Adipocyte (in vitro differentiated cells): Measurements from ENCODE around the gene PDE6H.
A peak's percentile ranks its signal among the peaks of the same experiment; 100 is the strongest.

ENCODE experiments used
- DNase-seq: peaks from one replicate; pipeline ENCODE4 v3.0.0-alpha.2; 2015; ENCODE audit warnings: low read depth
- H3K27me3 ChIP-seq: replicated peaks from 2 replicates; pipeline ENCODE4 v1.7.0; 2013; ENCODE audit warnings: mild to moderate bottlenecking, low read length, moderate library complexity; ENCODE audit not compliant: control insufficient read depth, insufficient read depth
- H3K36me3 ChIP-seq: 2 replicates; pipeline ENCODE4 v1.7.0; 2013; ENCODE audit warnings: low read length, mild to moderate bottlenecking, moderate library complexity; ENCODE audit not compliant: control insufficient read depth, insufficient read depth, severe bottlenecking
- H3K4me1 ChIP-seq: 2 replicates; pipeline ENCODE4 v1.7.0; 2013; ENCODE audit warnings: mild to moderate bottlenecking, low read length, moderate library complexity; ENCODE audit not compliant: control insufficient read depth, insufficient read depth
- H3K4me3 ChIP-seq: 2 replicates; pipeline ENCODE4 v1.7.0; 2013; ENCODE audit warnings: mild to moderate bottlenecking, low read length, moderate library complexity
- H3K9ac ChIP-seq: 2 replicates; pipeline ENCODE4 v1.7.0; 2013; ENCODE audit warnings: mild to moderate bottlenecking, low read length, moderate library complexity
- H3K9me3 ChIP-seq: 2 replicates; pipeline ENCODE4 v1.7.0; 2013; ENCODE audit warnings: mild to moderate bottlenecking, low read length, moderate library complexity; ENCODE audit not compliant: control insufficient read depth

PDE6H gene

DNA sequence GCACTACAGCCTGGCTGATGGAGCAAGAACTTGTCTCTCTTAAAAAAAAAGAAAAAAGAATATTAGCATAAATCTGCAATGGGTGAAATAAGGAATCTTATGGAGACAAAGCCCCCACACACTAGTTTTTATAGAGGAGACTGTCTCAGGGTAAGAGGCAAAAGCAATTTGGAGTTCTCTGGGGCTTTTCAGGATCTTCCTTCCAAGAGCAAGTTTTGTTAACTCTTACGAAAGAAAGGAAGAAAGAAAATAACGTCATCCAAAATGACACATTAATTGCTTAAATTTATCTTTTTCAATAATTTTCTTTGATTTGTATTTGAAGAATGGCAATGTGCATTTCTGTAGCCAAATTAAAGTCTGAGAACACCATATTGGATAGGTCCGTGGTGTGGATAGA, 3.8 kb downstream of the PDE6H start:
- Histone ChIP-seq H3K4me3 (no peak overlapping the region), H3K36me3 (no peaks in the 10 kb centered on the region), H3K4me1 (peaks cover 10% of the 10 kb centered on the region), H3K27me3 (no peaks in the 10 kb centered on the region), H3K9me3 (no peaks in the 10 kb centered on the region), H3K9ac (no peak overlapping the region)
- no peak for DNase-seq

DNA sequence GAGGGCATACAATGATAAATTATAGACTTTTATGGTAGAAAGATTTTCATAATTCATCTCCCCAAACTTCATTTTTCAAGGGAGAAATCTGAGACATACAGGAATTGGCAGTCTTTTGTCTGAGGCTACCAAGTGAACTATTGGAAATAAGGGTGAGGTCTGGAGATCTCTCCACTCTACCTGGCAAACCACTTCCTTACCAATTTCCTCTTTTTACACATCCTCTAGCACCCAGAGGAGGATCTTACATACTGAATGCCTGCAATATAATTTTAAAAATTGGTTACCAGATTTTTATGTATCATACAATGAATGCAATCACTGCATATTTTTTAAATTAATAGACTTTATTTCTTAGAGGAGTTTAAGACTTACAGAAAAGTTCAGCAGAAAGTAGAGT, 6.6 kb downstream of the PDE6H start:
- H3K27me3 ChIP-seq: no peaks in the 10 kb centered on the region
- no peaks in the 10 kb centered on the region for H3K36me3 ChIP-seq
- no peak for DNase-seq
- peaks cover 31% of the 10 kb centered on the region for H3K4me1 ChIP-seq
- H3K9ac ChIP-seq: no peak overlapping the region
- H3K9me3 ChIP-seq: no peaks in the 10 kb centered on the region
- H3K4me3 ChIP-seq: no peak overlapping the region

DNA sequence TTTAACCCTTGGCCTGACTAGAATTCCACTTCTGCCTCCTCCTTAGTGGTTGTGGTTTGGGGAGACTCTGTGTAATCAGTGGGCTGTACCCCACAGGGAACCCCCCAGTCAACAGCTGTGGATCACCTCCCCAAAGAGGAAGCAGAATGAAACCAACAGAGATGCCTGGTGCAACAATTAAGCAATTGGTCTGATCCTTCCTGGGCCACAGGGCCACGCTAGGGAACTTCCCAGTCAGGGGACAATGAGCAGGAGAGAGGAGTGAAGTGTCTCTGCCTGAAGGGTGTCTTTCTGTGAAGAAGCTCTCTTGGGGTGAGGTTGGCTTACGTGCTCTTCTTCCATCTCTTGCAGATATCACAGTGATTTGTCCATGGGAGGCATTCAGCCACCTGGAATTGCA, 8.2 kb downstream of the PDE6H start:
- Histone ChIP-seq H3K4me3 (no peak overlapping the region), H3K9ac (no peak overlapping the region), H3K9me3 (no peaks in the 10 kb centered on the region), H3K27me3 (no peaks in the 10 kb centered on the region), H3K4me1 (peaks cover 41% of the 10 kb centered on the region), H3K36me3 (no peaks in the 10 kb centered on the region)
- no peak for DNase-seq

DNA sequence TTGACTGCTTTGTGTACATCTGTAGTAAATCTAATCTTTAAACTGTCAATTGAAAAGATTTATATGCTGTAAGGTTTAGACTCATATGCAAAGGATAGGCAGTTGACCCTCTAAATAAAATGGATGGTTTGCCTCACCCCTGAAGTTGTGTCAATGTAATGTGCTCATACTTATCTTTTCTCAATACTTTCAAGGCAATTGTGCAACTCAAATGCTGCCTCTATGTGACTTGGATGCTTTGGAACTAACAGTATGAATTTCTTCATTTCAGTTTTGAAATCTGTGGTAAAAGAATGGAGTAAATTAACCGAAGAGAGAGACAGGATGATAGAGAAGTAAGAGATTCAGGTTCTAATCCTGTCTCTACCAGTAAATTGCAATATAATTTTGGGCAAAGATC, 9.7 kb downstream of the PDE6H start:
- Histone ChIP-seq H3K9me3 (no peaks in the 10 kb centered on the region), H3K36me3 (no peaks in the 10 kb centered on the region), H3K4me1 (peaks cover 35% of the 10 kb centered on the region), H3K9ac (peak overlapping the region; percentile 43), H3K4me3 (peak overlapping the region; percentile 42), H3K27me3 (no peaks in the 10 kb centered on the region)
- peak; percentile 27 for DNase-seq

- H3K4me1 ChIP-seq: peaks cover 35% of the 10 kb centered on the region
- peak overlapping the region; percentile 42 for H3K4me3 ChIP-seq
- DNase-seq: no peak
- no peaks in the 10 kb centered on the region for H3K9me3 ChIP-seq
- H3K27me3 ChIP-seq: no peaks in the 10 kb centered on the region
- no peaks in the 10 kb centered on the region for H3K36me3 ChIP-seq
- H3K9ac ChIP-seq: peak overlapping the region; percentile 43
Measured at GRCh38 chr12:14982991-14983390, 10.1 kb downstream of the PDE6H start.

DNA sequence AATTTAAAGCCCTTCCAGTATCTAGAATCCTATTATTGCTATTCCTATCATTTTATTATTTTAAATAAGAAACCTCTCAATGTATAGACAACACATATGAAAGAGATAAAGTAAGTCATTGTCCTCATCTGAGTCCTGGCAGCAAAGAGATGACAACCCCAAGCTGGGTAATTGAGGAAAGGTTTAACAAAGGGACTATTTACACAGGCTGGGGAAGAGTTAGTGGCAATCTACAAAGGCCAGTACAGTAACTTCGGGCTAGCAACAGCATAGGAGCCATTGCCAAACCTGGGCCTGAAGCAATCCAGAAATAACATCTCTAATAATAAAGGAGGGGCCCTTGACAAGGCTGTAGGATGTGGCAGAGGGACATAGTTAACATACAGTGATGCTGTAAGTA, 11.2 kb downstream of the PDE6H start:
- Histone ChIP-seq H3K36me3 (no peaks in the 10 kb centered on the region), H3K4me3 (no peak overlapping the region), H3K9me3 (no peaks in the 10 kb centered on the region), H3K27me3 (no peaks in the 10 kb centered on the region), H3K9ac (no peak overlapping the region), H3K4me1 (peaks cover 35% of the 10 kb centered on the region)
- no peak for DNase-seq

DNA sequence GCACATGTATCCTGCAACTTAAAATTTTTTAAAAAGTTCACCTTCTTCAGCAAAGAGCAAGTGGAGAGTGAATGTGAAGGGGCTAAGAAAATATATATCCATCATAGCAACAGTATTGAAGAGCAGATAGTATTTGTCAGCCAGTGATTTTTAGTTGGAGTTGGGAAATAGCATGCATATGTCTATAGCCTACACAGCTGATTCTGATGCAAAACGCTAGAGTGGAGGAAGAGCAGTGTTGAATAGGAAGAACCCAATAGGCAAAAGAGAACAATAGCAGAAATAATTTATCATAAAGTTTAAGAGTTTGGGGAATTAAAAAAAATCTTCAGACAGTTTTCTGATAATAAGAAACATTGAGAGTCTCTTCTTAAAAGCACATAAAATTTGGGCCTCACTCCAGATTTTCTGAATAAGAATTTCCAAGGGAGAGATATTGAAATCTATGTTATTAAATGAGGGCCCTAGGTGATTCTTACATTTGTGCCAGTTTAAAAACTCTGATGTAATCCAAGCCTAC, 12.0 kb downstream of the PDE6H start:
- Histone ChIP-seq H3K9ac (no peak overlapping the region), H3K4me1 (peaks cover 35% of the 10 kb centered on the region), H3K36me3 (no peaks in the 10 kb centered on the region), H3K4me3 (no peak overlapping the region), H3K9me3 (no peaks in the 10 kb centered on the region), H3K27me3 (no peaks in the 10 kb centered on the region)
- DNase-seq: no peak

- no peak overlapping the region for H3K9ac ChIP-seq
- H3K9me3 ChIP-seq: no peaks in the 10 kb centered on the region
- H3K4me1 ChIP-seq: peaks cover 35% of the 10 kb centered on the region
- H3K27me3 ChIP-seq: no peaks in the 10 kb centered on the region
- H3K36me3 ChIP-seq: no peaks in the 10 kb centered on the region
- DNase-seq: no peak
- no peak overlapping the region for H3K4me3 ChIP-seq
Measured at GRCh38 chr12:14986449-14986848, 13.6 kb downstream of the PDE6H start.

- H3K36me3 ChIP-seq: no peaks in the 10 kb centered on the region
- peaks cover 25% of the 10 kb centered on the region for H3K4me1 ChIP-seq
- no peaks in the 10 kb centered on the region for H3K27me3 ChIP-seq
- DNase-seq: no peak
- H3K4me3 ChIP-seq: no peak overlapping the region
- H3K9me3 ChIP-seq: no peaks in the 10 kb centered on the region
- no peak overlapping the region for H3K9ac ChIP-seq
Measured at GRCh38 chr12:14988035-14988434, 15.2 kb downstream of the PDE6H start.

GRCh38 chr12:14989790-14990189, 16.9 kb downstream of the PDE6H start:
- no peaks in the 10 kb centered on the region for H3K36me3 ChIP-seq
- no peaks in the 10 kb centered on the region for H3K9me3 ChIP-seq
- peaks cover 20% of the 10 kb centered on the region for H3K4me1 ChIP-seq
- no peak overlapping the region for H3K9ac ChIP-seq
- no peak for DNase-seq
- no peaks in the 10 kb centered on the region for H3K27me3 ChIP-seq
- H3K4me3 ChIP-seq: no peak overlapping the region

GRCh38 chr12:14991069-14991468, 18.2 kb downstream of the PDE6H start:
- H3K9ac ChIP-seq: no peak overlapping the region
- no peaks in the 10 kb centered on the region for H3K9me3 ChIP-seq
- no peaks in the 10 kb centered on the region for H3K36me3 ChIP-seq
- no peak overlapping the region for H3K4me3 ChIP-seq
- peaks cover 14% of the 10 kb centered on the region for H3K4me1 ChIP-seq
- DNase-seq: no peak
- H3K27me3 ChIP-seq: no peaks in the 10 kb centered on the region

DNA sequence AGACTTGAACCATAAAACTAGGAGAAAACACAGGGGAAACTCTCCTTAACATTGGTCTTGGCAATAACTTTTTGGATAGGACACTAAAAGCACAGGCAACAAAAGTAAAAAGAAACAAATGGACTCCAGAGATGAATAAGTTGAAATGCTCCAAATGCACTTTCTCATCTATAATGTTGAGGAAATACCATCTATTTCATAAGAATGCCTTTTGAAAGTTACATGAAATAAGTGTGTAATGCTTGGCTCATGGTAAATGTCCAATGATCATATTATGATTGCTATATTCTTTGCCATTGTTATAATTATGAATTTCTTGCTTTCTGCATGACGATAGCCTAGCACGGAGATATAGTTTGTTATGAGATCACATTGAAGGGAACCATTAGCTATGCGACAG, 19.8 kb downstream of the PDE6H start:
- no peaks in the 10 kb centered on the region for H3K27me3 ChIP-seq
- DNase-seq: no peak
- H3K36me3 ChIP-seq: no peaks in the 10 kb centered on the region
- no peak overlapping the region for H3K9ac ChIP-seq
- no peaks in the 10 kb centered on the region for H3K9me3 ChIP-seq
- no peak overlapping the region for H3K4me3 ChIP-seq
- peaks cover 14% of the 10 kb centered on the region for H3K4me1 ChIP-seq
